GM21723 (cell line): ENCODE results near the gene CRLF2.
"Not testable (repeated sequence)": the region's sequence is repeated elsewhere in the genome, so short reads cannot be mapped to it uniquely, and the experiment has no call there.

ENCODE experiments used
- ATAC-seq: cut with Tn5 transposase; IDR thresholded peaks from one replicate; pipeline ENCODE4 v1.9.1; 2021; ENCODE audit warnings: mild to moderate bottlenecking, moderate library complexity; ENCODE audit not compliant: unreplicated experiment

Gene CRLF2

DNA sequence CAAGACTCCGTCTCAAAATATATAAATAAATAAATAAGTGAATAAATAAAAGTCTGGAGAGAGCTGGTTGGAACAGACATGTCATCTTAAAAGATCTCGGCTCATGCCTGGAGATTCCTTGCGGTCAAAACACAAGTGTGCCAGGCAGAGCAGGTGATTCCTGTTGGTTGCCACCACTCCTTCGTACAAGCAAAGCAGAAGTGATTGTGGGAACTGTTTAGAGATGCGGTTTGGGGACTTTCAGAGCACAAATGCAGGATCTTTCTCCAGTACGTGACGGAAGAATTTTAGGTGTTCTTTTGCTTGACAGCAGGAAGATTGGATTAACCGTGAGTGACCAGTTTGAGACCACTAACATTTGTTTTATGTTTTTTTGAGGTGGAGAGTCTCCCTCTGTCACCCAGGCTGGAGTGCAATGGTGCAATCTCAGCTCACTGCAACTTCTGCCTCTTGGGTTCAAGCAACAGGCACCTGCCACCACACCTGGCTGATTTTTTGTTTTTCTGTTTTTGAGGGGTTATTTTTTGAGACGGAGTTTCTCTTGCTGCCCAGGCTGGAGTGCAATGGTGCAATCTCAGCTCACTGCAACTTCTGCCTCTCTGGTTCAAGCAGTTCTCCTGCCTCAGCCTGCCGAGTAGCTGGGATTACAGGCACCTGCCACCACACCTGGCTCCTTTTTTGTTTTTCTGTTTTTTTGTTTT lies 2.8 kb upstream of the CRLF2 start:
- no peak for ATAC-seq

DNA sequence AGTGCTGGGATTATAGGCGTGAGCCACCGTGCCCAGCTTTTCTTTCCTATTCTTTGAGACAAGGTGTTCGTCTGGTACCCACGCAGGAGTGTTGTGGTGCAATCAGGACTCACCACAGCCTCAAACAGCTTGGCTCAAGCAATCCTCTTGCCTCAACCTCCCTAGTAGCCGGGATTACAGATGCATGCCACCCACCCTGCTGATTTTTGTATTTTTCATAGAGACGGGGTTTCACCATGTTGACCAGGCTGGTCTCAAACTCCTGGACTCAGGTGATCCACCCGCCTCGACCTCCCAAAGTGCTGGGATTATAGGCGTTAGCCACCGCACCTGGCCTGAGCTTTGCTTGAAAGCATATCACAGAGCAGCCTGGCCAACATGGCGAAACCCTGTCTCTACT lies 1.5 kb upstream of the CRLF2 start:
- ATAC-seq = no peak

DNA sequence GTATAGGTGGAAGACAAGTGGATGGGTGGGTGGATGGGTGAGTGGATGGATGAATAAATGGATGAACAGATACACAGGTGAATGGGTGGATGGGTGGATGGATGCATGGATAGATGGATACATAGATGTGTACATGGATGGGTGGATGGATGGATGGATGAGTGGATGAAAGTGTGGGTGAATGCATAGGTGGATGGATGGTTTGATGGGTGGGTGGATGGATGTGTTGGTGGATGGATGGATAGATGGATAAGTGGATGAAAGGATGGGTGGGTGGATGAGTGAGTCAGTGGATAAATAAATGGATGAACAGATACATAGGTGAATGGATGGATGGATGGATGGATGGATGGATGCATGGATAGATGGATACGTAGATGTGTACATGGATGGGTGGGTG lies 1.6 kb downstream of the CRLF2 start:
- ATAC-seq = no peak

DNA sequence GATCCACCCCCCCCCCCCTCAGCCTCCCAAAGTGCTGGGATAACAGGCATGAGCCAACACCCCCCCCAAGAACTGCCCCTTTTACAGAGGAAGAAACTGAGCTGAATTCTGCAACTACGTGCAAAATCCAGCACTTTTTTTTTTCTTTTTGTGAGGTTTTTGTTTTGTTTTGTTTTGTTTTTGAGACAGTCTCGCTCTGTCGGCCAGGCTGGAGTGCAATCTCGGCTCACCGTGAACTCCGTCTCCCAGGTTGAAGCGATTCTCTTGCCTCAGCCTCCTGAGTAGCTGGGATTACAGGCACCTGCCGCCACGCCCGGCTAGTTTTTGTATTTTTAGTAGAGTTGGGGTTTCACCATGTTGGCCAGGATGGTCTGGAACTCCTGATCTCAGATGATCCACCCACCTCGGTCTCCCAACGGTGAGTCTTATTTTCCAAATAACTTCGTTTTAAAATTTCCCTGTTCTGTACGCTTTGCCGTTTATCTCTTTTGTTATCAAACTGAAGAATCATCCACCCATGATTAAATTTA lies 4.9 kb downstream of the CRLF2 start:
- ATAC-seq = no peak

DNA sequence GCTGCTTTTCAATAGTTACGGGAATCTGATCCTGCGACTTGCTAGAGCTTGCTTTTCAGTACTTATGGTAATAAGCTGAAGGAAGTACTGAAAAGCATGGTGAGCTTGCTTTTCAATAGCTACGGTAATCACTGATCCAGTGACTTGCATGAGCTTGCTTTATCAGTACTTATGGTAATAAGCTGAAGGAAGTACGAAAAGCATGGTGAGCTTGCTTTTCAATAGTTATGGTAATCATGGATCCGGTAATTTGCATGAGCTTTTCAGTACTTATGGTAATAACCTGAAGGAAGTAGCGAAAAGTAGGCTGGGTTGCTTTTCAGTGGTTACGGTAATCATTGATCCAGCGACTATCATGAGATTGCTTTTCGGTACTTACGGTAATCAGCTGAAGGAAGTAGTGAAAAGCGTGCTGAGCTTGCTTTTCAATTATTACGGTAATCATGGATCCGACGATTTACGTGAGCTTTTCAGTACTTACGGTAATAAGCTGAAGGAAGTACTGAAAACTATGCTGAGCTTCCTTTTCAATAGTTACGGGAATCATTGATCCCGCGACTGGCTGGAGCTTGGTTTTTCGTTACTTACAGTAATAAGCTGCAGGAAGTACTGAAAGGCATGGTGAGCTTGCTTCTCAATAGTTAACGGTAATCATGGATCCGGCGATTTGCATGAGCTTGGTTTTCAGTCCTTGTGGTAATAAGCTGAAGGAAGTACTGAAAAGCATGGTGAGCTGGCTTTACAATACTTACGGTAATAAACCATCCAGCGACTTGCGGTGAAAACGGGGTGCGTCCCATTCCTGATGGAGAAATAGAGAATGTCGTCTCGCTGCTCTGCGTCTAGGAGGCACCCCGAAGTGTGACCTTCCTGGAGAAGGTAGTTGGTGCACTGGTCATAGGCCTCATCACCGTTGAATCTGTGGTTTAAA lies 6.5 kb downstream of the CRLF2 start:
- no peak for ATAC-seq

DNA sequence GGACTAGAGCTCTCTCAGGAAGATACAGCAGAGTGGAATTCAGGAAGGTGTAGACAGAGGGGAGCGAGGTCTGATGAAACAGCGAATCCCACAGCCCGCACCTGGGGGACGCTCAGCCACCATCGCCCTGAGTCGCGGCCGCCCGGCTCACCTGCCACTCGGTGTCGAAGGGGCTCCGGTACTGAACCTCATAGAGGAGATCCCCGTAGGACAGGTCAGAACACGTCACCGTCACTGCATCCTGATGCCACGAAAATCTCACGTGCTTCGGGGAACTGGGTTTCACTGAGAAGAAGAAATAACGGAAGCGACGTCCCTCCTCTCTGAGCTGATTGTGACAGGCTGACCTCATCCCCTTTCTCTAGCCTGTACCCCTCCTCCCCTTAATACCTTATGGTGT lies 10.2 kb downstream of the CRLF2 start:
- no peak for ATAC-seq

DNA sequence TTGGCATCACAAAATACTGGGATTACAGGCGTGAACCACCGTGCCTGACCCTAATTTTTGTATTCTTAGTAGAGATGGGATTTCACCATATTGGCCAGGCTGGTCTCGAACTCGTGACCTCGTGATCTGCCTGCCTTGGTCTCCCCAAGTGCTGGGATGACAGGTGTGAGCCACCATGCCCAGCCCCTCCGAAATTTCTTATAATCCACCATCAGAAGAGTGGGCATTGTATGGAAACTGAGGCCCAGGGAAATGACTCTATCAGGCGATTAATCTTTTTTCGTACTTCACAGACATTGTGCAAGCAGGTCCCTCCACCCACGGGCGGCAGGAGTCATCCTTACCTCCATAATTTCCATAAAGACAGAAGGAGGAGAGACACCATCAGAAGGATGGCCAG lies 16.0 kb downstream of the CRLF2 start:
- no peak for ATAC-seq

DNA sequence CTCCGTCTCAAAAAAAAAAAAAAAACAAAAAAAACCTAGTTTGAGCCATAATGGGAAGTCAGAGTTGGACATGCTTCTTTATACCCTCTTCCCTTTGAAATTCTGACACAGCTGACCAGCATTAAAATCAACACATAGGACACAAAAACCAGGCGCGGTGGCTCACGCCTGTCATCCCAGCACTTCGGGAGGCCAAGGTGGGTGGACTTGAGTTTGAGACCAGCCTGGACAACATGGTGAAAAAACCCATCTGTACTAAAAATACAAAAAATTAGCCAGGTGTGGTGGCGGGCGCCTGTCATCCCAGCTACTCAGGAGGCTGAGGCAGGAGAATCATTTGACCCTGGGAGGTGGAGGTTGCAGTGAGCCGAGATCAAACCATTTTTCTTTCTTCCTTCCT lies 20.3 kb downstream of the CRLF2 start:
- not testable (repeated sequence) for ATAC-seq

DNA sequence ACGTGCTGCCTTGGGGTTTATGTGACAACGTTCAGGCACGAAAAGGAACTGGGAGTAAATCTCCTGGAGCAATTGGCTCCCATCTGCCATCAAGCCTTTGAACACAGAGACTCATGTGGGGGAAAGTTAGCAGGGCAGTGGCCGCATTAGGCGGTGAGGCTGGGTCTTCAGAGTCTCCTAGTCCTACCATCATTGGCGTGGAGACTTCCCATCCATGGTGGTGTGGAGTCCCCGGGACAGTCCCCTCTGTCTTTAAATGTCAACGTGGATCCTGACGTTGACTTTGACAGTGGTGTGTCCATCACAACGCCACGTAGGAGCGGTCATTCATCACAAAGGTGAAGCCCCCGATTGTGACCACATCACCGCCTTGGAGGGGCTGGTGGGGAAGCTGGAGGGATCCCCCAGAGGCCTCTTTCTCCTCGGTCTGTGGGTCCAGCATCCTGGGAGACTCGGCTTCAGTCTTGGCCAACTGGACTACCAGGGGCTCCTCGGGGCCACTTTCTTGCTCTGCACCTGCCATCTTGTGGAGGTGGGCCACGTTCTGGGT lies 21.8 kb downstream of the CRLF2 start:
- no peak for ATAC-seq

DNA sequence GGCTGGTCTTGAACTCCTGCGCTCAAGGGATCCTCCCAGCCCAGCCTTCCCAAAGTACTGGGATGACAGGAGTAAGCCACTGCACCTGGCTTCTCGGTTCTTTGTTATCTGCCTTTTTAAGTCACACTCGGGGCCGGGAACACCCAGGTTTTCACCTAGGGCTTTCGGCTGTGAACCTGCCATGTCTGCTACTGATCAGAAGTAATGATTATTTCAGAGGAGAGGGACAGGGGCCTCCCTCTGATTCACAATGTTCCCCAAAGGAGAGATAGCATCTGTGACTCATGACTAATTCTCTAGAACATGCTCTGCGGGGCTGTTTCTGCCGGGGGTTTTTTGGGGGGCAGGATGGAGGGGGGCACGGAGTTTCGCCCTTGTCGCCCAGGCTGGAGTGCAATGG lies 26.9 kb downstream of the CRLF2 start:
- no peak for ATAC-seq

DNA sequence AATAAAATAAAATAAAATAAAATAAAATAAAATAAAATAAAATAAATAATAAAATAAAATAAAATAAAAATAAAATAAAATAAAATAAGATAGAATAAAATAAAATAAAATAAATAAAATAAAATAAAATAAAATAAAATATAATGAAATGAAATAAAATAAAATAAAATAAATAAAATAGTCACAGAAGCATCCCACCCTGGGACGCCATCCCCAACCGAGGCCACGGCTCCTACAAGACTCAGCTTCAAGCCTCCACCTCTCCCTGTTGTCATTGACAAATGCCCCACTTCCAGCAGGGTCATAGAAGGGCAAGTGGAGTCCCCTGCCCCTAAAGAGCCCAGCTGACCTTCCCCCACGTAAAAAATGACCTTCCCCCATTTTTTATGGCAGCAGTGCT lies 30.2 kb downstream of the CRLF2 start:
- ATAC-seq = no peak

DNA sequence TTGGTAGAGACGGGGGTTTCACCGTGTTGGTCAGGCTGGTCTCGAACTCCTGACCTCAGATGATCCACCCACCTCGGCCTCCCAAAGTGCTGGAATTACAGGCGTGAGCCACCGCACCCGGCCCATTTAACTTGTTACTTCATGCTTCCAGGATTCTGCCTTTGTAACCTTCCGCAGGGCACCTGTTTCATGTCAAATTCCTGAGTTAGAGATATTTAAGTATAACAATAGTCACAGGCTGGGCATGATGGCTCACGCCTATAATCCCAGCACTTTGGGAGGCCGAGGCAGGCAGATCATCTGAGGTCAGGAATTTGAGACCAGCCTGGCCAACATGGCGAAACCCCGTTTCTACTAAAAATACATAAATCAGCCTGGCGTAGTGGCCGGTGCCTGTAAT lies 30.8 kb downstream of the CRLF2 start:
- ATAC-seq = not testable (repeated sequence)

DNA sequence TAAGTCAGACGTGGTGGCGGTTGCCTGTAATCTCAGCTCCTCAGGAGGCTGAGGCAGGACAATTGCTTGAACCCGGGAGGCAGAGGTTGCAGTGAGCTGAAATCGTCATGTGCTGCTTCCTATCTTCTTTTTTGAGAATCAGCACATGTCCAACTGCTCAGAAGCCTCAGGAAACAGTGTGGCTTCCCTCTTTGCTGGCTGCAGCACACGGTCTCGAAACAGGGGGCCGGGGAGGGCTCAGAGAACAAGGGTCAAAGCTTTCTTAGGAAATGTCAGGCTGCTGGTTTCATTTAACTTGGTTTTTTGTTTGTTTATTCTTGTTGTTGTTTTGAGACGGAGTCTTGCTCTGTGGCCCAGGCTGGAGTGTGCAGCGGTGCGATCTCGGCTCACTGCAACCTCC lies 31.3 kb downstream of the CRLF2 start:
- no peak for ATAC-seq

DNA sequence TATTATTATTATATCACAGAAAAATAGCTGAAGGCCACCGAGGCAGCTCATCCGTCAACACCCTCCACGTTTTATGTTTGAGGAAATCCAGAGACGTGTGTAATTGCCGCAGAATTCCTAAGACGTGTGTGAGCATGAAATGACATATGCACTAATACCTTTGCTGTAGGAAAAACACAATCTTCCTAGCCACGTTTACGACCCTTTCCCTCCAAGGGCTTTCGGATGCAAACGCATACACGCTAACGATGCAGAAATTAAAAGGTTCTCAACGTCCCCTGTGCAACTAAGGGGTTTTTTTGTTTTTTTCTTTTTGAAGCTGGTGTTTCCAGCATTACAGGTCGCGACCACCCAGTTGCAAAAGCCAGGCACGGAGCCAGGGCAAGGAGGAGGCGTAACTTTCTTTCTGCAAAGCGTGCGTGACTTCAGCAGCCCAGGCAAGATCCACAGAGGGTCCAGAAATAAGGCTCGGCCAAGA lies 33.8 kb downstream of the CRLF2 start:
- ATAC-seq = no peak

DNA sequence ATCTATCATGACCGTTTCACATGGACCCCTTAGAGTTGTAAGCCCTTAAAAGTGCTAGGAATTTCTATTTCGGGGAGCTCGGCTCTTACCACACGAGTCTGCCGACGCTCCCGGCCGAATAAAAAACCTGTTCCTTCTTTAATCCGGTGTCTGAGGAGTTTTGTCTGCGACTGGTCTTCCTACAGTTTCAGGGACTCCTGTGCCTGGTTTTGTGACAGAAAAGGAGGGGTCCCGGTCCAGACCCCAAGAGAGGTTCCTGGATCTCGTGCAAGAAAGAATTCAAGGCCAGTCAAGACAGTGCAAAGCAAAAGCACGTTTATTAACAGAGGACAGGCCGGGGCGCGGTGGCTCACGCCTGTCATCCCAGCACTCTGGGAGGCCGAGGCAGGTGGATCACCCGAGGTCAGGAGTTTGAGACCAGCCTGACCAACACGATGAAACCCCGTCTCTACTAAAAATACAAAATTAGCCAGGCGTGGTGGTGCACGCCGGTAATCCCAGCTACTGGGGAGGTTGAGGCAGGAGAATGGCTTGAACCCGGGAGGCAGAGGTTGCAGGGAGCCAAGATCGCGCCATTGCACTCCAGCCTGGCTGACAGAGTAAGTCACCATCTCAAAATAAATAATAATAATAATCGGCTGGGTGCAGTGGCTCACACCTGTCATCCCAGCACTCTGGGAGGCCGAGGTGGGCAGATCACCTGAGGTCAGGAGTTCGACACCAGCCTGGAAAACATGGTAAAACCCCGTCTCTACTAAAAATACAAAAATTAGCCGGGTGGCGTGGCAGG lies 35.7 kb downstream of the CRLF2 start:
- ATAC-seq = not testable (repeated sequence)

DNA sequence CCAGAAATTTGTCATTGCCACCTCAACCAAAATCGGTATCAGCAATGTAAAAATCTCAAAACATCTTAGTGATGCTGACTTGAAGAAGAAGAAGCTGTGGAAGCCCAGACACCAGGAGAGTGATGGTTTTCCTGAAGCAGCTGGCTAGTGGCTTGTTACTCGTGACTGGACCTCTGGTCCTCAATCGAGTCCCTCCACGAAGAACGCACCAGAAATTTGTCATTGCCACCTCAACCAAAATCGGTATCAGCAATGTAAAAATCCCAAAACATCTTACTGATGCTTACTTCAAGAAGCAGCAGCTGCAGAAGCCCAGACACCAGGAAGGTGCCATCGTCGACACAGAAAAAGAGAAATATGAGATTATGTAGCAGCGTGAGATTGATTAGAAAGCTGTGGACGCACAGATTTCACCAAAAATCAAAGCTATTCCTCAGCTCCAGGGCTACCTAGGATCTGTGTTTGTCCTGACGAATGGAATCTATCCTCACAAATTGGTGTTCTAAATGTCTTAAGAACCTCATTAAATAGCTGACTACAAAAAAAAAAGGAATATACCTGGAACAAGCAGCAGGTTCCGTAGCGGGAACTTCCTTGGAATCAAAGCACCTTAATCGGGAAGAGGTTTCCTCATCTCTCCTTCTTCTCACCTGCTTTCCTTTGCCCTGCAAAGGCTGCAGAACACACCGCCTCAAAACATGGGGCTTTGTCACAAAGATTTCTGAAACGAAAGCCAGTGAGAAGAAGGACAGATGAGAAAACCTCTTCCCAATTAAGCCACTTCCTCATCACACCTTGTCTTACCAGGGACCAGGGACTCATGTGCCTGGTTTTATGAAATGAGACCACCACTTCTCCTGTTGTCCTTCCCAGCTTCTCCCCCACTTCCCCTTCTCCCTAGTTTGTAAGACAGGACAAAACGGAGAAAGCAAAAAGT lies 37.6 kb downstream of the CRLF2 start:
- not testable (repeated sequence) for ATAC-seq

DNA sequence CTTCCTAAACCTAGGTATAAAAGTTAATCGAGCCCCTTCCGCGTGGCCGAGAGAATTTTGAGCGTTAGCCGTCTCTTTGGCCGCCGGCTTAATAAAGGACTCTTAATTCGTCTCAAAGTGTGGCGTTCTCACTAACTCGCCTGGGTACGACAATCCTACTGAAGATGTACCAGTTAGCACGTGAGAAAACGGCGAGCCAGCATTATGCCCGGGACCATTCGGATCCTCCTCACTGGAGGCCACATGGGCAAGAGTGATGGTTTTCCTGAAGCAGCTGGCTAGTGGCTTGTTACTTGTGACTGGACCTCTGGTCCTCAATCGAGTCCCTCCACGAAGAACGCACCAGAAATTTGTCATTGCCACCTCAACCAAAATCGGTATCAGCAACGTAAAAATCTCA lies 39.0 kb downstream of the CRLF2 start:
- not testable (repeated sequence) for ATAC-seq

DNA sequence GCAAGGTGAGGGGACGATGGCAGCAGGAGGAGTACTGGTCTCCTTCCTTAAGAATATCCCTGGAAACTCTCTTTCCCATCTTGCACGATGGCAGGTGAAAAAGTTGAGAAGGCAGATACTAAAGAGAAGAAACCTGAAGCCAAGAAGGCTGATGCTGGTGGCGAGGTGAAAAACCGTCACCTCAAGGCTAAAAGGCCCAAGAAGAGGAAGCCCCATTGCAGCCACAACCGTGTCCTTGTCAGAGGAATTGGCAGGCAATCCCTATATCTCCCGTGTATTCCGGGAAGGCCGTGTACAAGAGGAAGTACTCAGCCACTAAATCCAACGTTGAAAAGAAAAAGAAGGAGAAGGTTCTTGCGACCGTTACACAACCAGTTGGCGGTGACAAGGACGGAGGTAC lies 40.0 kb downstream of the CRLF2 start:
- ATAC-seq = no peak

DNA sequence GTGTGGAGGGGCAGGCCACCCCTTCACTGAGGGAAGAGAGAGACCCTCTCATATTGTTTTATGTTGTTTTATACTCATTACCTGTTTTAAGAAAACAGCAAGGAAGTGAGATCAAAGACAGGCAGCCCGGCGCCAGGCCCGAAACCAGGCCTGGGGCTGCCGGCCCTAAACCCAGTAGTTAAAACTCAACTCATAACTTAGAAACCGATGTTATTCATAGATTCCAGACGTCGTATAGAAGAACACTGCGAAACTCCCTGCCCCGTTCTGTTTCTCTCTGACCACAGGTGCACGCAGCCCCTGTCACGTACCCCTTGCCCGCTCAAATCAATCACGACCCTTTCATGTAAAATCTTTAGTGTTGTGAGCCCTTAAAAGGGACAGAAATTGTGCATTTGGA lies 40.5 kb downstream of the CRLF2 start:
- ATAC-seq = not testable (repeated sequence)

DNA sequence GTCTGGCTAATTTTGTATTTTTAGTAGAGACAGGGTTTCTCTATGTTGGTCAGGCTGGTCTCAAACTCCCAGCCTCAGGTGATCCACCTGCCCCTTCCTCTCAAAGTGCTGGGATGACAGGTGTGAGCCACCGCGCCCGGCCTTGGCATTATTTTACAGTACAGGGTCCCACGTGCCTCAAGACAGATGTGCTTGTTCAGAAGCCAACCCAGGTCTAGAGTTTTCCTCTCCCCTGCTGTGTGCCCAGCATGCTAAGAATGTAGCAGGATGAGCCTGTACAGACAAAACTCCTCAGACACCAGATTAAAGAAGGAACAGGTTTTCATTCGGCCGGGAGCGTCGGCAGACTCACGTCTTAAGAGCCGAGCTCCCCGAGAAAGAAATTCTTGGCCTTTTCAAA lies 42.2 kb downstream of the CRLF2 start:
- no peak for ATAC-seq
